C4-2B (cell line): Measurements from ENCODE around the gene SSNA1.

ENCODE experiments used
- H3K27ac ChIP-seq: fragments of 450-650 bp; 2 replicates; pipeline ENCODE4 v1.5.1; 2017
- ZFX ChIP-seq: fragments of 450-650 bp; IDR thresholded peaks from 2 replicates; pipeline ENCODE4 v1.6.1; 2017
- TF ChIP-seq, protein P1 (sequence below): fragments of 450-650 bp; conservative IDR thresholded peaks from 2 replicates; pipeline ENCODE4 v1.5.1; 2017; ENCODE audit warnings: mild to moderate bottlenecking

Gene SSNA1

DNA sequence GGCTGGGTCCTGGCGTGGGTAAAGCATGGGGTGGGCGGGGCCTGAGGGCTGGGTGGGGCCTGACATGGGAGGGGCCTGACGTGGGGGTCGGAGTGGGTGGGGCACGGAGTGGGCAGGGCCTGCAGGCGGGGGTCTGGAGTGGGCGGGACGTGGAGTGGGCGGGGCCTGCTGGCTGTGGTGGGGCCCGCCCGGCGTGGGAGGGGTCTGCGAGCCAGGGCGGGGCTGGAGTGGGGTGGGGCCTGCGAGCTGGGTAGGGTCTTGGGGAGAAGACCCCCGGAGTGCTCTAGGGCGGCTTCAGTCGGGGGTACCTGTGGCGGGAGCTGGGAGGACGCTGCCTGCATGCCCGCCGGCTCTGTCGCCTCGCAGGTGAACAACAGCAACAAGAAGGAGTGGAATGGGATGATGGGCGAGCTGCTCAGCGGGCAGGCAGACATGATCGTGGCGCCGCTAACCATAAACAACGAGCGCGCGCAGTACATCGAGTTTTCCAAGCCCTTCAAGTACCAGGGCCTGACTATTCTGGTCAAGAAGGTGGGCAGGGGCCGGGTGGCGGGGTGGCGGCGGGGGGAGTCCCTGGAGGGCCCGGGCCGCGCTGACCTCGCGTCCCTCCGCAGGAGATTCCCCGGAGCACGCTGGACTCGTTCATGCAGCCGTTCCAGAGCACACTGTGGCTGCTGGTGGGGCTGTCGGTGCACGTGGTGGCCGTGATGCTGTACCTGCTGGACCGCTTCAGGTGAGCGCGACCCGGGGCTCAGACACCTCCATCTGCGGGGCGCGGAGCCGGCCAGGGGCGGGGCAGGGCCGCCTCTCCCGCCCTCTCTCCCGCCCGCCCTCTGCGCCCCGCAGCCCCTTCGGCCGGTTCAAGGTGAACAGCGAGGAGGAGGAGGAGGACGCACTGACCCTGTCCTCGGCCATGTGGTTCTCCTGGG is 26.7 kb upstream of the SSNA1 start:
- no peak for TF ChIP-seq ZFX
- TF ChIP-seq, protein P1, sequence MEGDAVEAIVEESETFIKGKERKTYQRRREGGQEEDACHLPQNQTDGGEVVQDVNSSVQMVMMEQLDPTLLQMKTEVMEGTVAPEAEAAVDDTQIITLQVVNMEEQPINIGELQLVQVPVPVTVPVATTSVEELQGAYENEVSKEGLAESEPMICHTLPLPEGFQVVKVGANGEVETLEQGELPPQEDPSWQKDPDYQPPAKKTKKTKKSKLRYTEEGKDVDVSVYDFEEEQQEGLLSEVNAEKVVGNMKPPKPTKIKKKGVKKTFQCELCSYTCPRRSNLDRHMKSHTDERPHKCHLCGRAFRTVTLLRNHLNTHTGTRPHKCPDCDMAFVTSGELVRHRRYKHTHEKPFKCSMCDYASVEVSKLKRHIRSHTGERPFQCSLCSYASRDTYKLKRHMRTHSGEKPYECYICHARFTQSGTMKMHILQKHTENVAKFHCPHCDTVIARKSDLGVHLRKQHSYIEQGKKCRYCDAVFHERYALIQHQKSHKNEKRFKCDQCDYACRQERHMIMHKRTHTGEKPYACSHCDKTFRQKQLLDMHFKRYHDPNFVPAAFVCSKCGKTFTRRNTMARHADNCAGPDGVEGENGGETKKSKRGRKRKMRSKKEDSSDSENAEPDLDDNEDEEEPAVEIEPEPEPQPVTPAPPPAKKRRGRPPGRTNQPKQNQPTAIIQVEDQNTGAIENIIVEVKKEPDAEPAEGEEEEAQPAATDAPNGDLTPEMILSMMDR: no peak

GRCh38 chr9:137162505-137163364 is 25.7 kb upstream of the SSNA1 start:
- TF ChIP-seq, protein P1: no peak
- TF ChIP-seq ZFX: no peak
- H3K27ac ChIP-seq: no peak overlapping the region

More for the DNA sequence above, 26.7 kb upstream of the SSNA1 start:
- no peak overlapping the region for H3K27ac ChIP-seq

DNA sequence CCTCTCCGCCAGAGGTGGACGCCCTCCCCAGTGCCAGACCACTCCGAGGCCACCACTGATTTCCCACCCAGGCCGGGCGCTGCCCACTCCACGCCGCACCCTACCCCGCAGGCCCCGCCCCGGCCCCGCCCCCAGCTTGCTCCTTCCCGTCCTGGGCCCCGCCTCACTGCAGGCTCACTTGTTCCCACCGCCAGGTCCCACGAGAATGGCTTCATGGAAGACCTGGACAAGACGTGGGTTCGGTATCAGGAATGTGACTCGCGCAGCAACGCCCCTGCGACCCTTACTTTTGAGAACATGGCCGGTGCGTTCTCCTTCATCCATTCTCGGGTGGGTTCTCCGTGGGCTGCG is 25.1 kb upstream of the SSNA1 start:
- H3K27ac ChIP-seq: no peak overlapping the region
- TF ChIP-seq, protein P1: no peak
- no peak for TF ChIP-seq ZFX

DNA sequence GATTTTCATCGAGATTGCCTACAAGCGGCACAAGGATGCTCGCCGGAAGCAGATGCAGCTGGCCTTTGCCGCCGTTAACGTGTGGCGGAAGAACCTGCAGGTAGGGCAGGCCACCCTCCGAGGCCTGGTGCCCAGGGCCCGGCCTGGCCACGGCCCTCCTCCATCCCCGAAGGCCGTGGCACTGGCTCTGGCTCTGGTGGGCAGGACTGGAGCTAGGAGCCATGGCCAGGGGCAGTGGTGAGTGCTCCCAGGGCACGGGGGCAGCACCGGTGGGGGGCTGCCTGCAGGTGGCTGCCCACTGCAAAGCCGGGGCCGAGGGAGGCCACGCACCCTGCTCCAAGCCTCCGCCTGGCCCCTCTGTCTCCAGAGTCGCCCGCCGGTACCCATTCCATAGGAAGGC is 24.7 kb upstream of the SSNA1 start:
- TF ChIP-seq, protein P1: no peak
- no peak for TF ChIP-seq ZFX

DNA sequence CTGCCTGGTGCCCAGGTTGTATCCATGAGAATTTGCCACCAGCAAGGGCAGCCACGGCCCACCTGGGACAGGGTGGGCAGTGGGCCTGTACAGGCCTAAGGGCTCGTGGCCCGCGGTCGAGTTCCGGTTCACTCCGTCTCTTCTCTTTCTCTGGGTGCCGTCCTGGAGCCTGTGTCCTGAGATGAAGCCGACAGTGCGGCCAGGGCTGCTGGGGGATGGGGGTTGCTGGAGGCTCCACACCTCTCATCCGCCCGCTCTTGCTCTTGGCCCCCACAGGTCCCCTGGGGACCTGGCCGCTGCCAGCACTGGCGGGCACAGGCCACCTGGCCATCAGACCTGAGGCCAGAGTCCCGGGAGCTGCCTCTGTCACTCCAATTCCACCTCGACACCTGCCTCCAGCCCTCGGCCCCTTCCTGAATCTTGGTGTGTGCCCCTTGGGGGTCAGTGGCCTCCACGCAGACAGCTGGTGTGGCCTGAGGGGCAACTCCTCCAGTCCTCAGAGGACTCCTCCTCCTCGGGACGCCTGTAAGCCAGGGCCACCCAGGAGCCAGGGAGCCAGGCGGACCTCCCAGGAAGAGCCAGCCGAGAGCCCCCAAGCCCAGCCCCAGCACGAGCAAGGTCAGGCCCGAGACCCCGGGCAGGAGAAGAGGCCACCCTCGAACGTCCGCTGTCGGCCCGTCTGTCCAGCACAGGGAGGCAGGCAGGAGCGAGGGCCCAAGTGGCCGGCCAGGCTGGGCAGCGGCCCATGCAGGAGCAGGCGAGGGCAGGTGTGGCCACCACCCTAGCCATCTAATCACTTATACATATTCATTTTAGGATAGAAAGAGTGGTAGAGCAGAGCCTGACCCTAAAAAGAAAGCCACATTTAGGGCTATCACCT is 23.9 kb upstream of the SSNA1 start:
- no peak overlapping the region for H3K27ac ChIP-seq
- TF ChIP-seq, protein P1: no peak
- no peak for TF ChIP-seq ZFX

More for the DNA sequence above, 24.7 kb upstream of the SSNA1 start:
- no peak overlapping the region for H3K27ac ChIP-seq

- TF ChIP-seq ZFX: no peak
- TF ChIP-seq, protein P1: no peak
- H3K27ac ChIP-seq: no peak overlapping the region
These were observed 23.1 kb upstream of the SSNA1 start for GRCh38 chr9:137165250-137165836.
